GM20000 (cell line): ENCODE results near the gene AFTPH.

Experiments used
- DNase-seq: peaks from one replicate; pipeline ENCODE4 v3.0.0; 2012; ENCODE audit warnings: low spot score
- TF ChIP-seq, protein P1 (sequence below): IDR thresholded peaks from 2 replicates; pipeline ENCODE4 v1.5.1; 2012; ENCODE audit warnings: mild to moderate bottlenecking, control low read depth; ENCODE audit errors: extremely low read depth, missing control alignments

Gene AFTPH

GRCh38 chr2:64615844-64616536 lies 91.9 kb downstream of the AFTPH start:
- TF ChIP-seq, protein P1, sequence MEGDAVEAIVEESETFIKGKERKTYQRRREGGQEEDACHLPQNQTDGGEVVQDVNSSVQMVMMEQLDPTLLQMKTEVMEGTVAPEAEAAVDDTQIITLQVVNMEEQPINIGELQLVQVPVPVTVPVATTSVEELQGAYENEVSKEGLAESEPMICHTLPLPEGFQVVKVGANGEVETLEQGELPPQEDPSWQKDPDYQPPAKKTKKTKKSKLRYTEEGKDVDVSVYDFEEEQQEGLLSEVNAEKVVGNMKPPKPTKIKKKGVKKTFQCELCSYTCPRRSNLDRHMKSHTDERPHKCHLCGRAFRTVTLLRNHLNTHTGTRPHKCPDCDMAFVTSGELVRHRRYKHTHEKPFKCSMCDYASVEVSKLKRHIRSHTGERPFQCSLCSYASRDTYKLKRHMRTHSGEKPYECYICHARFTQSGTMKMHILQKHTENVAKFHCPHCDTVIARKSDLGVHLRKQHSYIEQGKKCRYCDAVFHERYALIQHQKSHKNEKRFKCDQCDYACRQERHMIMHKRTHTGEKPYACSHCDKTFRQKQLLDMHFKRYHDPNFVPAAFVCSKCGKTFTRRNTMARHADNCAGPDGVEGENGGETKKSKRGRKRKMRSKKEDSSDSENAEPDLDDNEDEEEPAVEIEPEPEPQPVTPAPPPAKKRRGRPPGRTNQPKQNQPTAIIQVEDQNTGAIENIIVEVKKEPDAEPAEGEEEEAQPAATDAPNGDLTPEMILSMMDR = no peak
- DNase-seq = no peak

- TF ChIP-seq, protein P1 = no peak
Measured at GRCh38 chr2:64617631-64618151, 93.6 kb downstream of the AFTPH start.

DNA sequence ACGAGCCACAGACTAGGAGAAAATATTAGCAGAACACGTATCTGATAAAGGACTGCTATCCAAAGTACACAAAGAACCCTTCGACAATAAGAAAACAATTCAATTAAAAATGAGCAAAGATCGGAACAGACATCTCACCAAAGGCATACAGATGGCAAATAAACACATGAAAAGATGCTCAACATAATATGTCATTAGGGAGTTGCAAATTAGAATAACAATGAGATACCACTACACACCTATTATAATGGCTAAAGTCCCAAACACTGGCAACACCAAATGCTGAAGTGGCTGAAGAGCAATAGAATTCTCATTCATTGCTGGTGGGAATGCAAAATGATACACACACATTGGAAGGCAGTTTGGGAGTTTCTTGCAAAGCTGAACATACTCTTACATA lies 96.5 kb downstream of the AFTPH start:
- no peak for DNase-seq
- TF ChIP-seq, protein P1 = no peak

More at GRCh38 chr2:64617631-64618151, 93.6 kb downstream of the AFTPH start:
- DNase-seq = no peak

GRCh38 chr2:64622443-64623241 lies 98.5 kb downstream of the AFTPH start:
- DNase-seq = no peak
- TF ChIP-seq, protein P1 = no peak

- DNase-seq = no peak
- TF ChIP-seq, protein P1 = no peak
Measured at GRCh38 chr2:64623242-64623850, 99.2 kb downstream of the AFTPH start.

DNA sequence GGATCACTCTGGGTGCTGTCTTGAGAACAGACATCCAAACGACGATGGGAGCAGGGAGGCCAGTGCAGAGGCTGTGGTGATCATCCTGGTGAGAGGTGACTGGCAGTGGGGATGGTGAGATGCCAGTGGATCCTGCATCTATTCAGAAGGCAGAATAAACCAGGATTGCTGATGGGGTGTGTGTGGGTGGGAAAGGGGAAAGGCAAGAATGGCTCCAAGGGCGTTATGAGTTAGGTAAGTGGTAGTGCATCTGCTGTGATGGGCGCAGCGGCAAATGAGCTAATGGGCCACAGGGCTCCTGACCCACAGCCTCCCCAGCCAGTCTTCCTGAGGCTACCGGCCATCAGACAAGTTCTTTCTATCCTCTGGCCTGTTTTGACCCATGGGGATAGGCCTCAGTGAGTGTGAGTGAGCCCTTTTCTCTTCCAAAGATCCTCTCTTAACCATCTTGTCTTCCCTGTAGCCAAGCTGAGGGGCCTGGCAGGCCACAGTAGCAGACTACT lies 100.0 kb downstream of the AFTPH start:
- TF ChIP-seq, protein P1 = no peak
- no peak for DNase-seq
